Gastroesophageal sphincter (tissue), 4 donors: ENCODE measurements around the gene TRAF2. TPM values are rescaled to one million over a fixed set of nuclear protein-coding genes. Genes with fewer than 3 reads are reported as not detected.

Experiments
- ATAC-seq: fragments of 150-250 bp; one replicate; pipeline ENCODE4 v1.9.1; 2016; ENCODE audit warnings: mild to moderate bottlenecking, moderate library complexity
- H3K27ac ChIP-seq, 4 donors: fragments of 200-600 bp; sonication (generic) in 3 of 4; 1 replicate in 3 of 4; 2 replicates in 1 of 4; pipeline ENCODE4 v1.5.1; 2016 to 2019
- H3K27me3 ChIP-seq: fragments of 200-600 bp; sonication (generic); one replicate; pipeline ENCODE4 v1.5.1; 2019
- H3K36me3 ChIP-seq, 2 donors: fragments of 200-600 bp; sonication (generic); one replicate each; pipeline ENCODE4 v1.5.1; 2019; ENCODE audit warnings: control low read depth in 1 of 2
- H3K4me1 ChIP-seq, 3 donors: fragments of 200-600 bp; sonication (generic); 1 replicate in 2 of 3; 2 replicates in 1 of 3; pipeline ENCODE4 v1.5.1; 2016 to 2019; ENCODE audit warnings: control low read depth in 2 of 3
- H3K4me3 ChIP-seq, 2 donors: fragments of 200-600 bp; sonication (generic); one replicate each; pipeline ENCODE4 v1.5.1; 2019; ENCODE audit warnings: mild to moderate bottlenecking in 1 of 2, moderate library complexity in 1 of 2
- H3K9me3 ChIP-seq, 3 donors: fragments of 200-600 bp; sonication (generic); one replicate each; pipeline ENCODE4 v1.5.1; 2017 to 2019; ENCODE audit warnings: control low read depth in 2 of 3
- CTCF ChIP-seq, 4 experiments: fragments of 200-600 bp in 2 of 4; fragments of 450-650 bp in 2 of 4; sonication (generic) in 1 of 4; IDR thresholded peaks; one replicate each; pipeline ENCODE4 v1.5.1; 2017 to 2019; ENCODE audit warnings: antibody characterized with exemption in 4 of 4, mild to moderate bottlenecking in 2 of 4, moderate library complexity in 2 of 4
- EP300 ChIP-seq: sonication (generic); formaldehyde crosslinking; IDR thresholded peaks from one replicate; pipeline ENCODE4 v1.6.1; 2017; ENCODE audit warnings: antibody characterized with exemption, mild to moderate bottlenecking
- POLR2A ChIP-seq, 2 donors: fragments of 450-650 bp; IDR thresholded peaks; one replicate each; pipeline ENCODE4 v1.6.1; 2017; ENCODE audit warnings: antibody characterized with exemption in 2 of 2, mild to moderate bottlenecking in 2 of 2, moderate library complexity in 1 of 2
- POLR2AphosphoS5 ChIP-seq: sonication (generic); formaldehyde crosslinking; IDR thresholded peaks from one replicate; pipeline ENCODE4 v1.6.1; 2017; ENCODE audit warnings: antibody characterized with exemption
- WGBS, 2 donors: methylation state at CpG; one replicate each; pipeline ENCODE4 v1.1.5; 2018; ENCODE audit warnings: low coverage in 1 of 2; 5-methylcytosine and 5-hydroxymethylcytosine counted together
- total RNA-seq, 4 donors: library from RNA; depleted of rRNA; stranded (reverse); fragments of >200 nt; gene quantifications; one replicate each; pipeline ENCODE4 v1.1.0, GENCODE V29; 2016

The TRAF2 gene
- total RNA-seq, 4 donors from 2014 or later, result 3.8 to 17.1 (median 11.1) TPM

GRCh38 chr9:136946228-136947027 lies 60.1 kb downstream of the TRAF2 start:
- no peaks in the 10 kb centered on the region for H3K27me3 ChIP-seq
- no peak overlapping the region for H3K27ac ChIP-seq
- peaks cover 0 to 19% of the 10 kb centered on the region in 2 donors for H3K36me3 ChIP-seq
- H3K9me3 ChIP-seq, result no peaks in the 10 kb centered on the region
- ATAC-seq, result no peak
- no peak overlapping the region for H3K4me3 ChIP-seq
- WGBS, 2 donors, result no CpG with 5 or more reads among the region's 27 CpGs
- peaks cover 0 to 60% (median 25%) of the 10 kb centered on the region in 3 donors for H3K4me1 ChIP-seq
- TF ChIP-seq POLR2AphosphoS5, result no peak
- no peak for TF ChIP-seq CTCF (IDR thresholded peaks at IDR 0.05)
- TF ChIP-seq POLR2A (IDR thresholded peaks at IDR 0.05), result no peak
- no peak for TF ChIP-seq EP300

- Histone ChIP-seq H3K4me1 (peaks cover 0 to 55% (median 25%) of the 10 kb centered on the region in 3 donors), H3K4me3 (no peak overlapping the region), H3K27ac (no peak overlapping the region), H3K9me3 (no peaks in the 10 kb centered on the region), H3K36me3 (peaks cover 0 to 11% of the 10 kb centered on the region in 2 donors), H3K27me3 (no peaks in the 10 kb centered on the region)
- no peak for ATAC-seq
- 62% methylated on average over 3 of the region's 26 CpGs; no CpG with 5 or more reads in 1 of the 2 donors for WGBS, 2 donors
- TF ChIP-seq CTCF (IDR thresholded peaks at IDR 0.05) (no peak), POLR2AphosphoS5 (no peak), POLR2A (IDR thresholded peaks at IDR 0.05) (no peak), EP300 (no peak)
These were observed 60.9 kb downstream of the TRAF2 start for GRCh38 chr9:136947028-136947891.

- Histone ChIP-seq H3K9me3 (no peaks in the 10 kb centered on the region), H3K27me3 (no peaks in the 10 kb centered on the region), H3K36me3 (peaks cover 0 to 3% of the 10 kb centered on the region in 2 donors), H3K4me3 (no peak overlapping the region), H3K4me1 (peaks cover 0 to 47% (median 20%) of the 10 kb centered on the region in 3 donors), H3K27ac (peak overlapping the region in 1 of 4 donors; percentile 29)
- ATAC-seq, result no peak
- peak in 2 of 4 experiments; percentile 23 to 50 for TF ChIP-seq CTCF (IDR thresholded peaks at IDR 0.05)
- no peak for TF ChIP-seq EP300
- TF ChIP-seq POLR2AphosphoS5, result no peak
- no peak for TF ChIP-seq POLR2A (IDR thresholded peaks at IDR 0.05)
- 45 to 54% methylated on average over 4 of the region's 15 CpGs for WGBS, 2 donors
These were observed 61.7 kb downstream of the TRAF2 start for GRCh38 chr9:136947955-136948510.

GRCh38 chr9:136949239-136949816 lies 63.0 kb downstream of the TRAF2 start:
- H3K4me3 ChIP-seq, result peak overlapping the region; percentile 45 to 77
- peak overlapping the region; percentile 37 to 91 (median 91) for H3K27ac ChIP-seq
- H3K9me3 ChIP-seq, result no peaks in the 10 kb centered on the region
- no peaks in the 10 kb centered on the region for H3K27me3 ChIP-seq
- no peaks in the 10 kb centered on the region for H3K36me3 ChIP-seq
- peaks cover 0 to 38% (median 12%) of the 10 kb centered on the region in 3 donors for H3K4me1 ChIP-seq
- TF ChIP-seq POLR2AphosphoS5, result no peak
- TF ChIP-seq POLR2A (IDR thresholded peaks at IDR 0.05), result no peak
- no peak for TF ChIP-seq EP300
- TF ChIP-seq CTCF (IDR thresholded peaks at IDR 0.05), result no peak
- WGBS, 2 donors, result 0% methylated on average over 2 of the region's 22 CpGs; no CpG with 5 or more reads in 1 of the 2 donors
- no peak for ATAC-seq
